HG02610 (cell line): ENCODE data around the gene FRMD8.
"Not testable (repeated sequence)": the region's sequence is repeated elsewhere in the genome, so short reads cannot be mapped to it uniquely, and the experiment has no call there.

Experiments
- ATAC-seq: cut with Tn5 transposase; IDR thresholded peaks from one replicate; pipeline ENCODE4 v1.9.1; 2021; ENCODE audit warnings: mild to moderate bottlenecking, moderate library complexity; ENCODE audit not compliant: unreplicated experiment

The FRMD8 gene

GRCh38 chr11:65413077-65413664 lies 26.7 kb downstream of the FRMD8 start:
- not testable (repeated sequence) for ATAC-seq

- ATAC-seq: no peak
Measured at GRCh38 chr11:65414776-65415498, 28.5 kb downstream of the FRMD8 start.

- ATAC-seq: no peak
Measured at GRCh38 chr11:65415499-65416340, 29.3 kb downstream of the FRMD8 start.

GRCh38 chr11:65416341-65416824 lies 29.9 kb downstream of the FRMD8 start:
- peak; percentile 24 for ATAC-seq

- ATAC-seq: no peak
Measured at GRCh38 chr11:65416841-65417701, 30.6 kb downstream of the FRMD8 start.

GRCh38 chr11:65417702-65418430 lies 31.4 kb downstream of the FRMD8 start:
- ATAC-seq: no peak

- no peak for ATAC-seq
Measured at GRCh38 chr11:65418431-65418680, 31.9 kb downstream of the FRMD8 start.

GRCh38 chr11:65418681-65419459 lies 32.4 kb downstream of the FRMD8 start:
- peak; percentile 46 for ATAC-seq

GRCh38 chr11:65419460-65419771 lies 33.0 kb downstream of the FRMD8 start:
- no peak for ATAC-seq

- no peak for ATAC-seq
Measured at GRCh38 chr11:65419772-65420481, 33.5 kb downstream of the FRMD8 start.

GRCh38 chr11:65420506-65420905 lies 34.1 kb downstream of the FRMD8 start:
- no peak for ATAC-seq

GRCh38 chr11:65420979-65421793 lies 34.7 kb downstream of the FRMD8 start:
- ATAC-seq: peak; percentile 22

- ATAC-seq: peak; percentile 11
Measured at GRCh38 chr11:65421794-65422632, 35.6 kb downstream of the FRMD8 start.

- ATAC-seq: no peak
Measured at GRCh38 chr11:65422633-65423515, 36.4 kb downstream of the FRMD8 start, which contains the start of gene NEAT1. TSS of gene NEAT1 (plus strand) at chr11:65422798.

- no peak for ATAC-seq
Measured at GRCh38 chr11:65423516-65424204, 37.2 kb downstream of the FRMD8 start.
